GM10266 (cell line): ENCODE data around the gene IWS1.

Source experiments
- DNase-seq: peaks from one replicate; pipeline ENCODE4 v3.0.0; 2012; ENCODE audit errors: extremely low spot score
- TF ChIP-seq, protein P1 (sequence below): IDR thresholded peaks from 2 replicates; pipeline ENCODE4 v1.5.1; 2012; ENCODE audit warnings: mild to moderate bottlenecking, low read depth; ENCODE audit not compliant: control insufficient read depth, insufficient read depth; ENCODE audit errors: missing control alignments

IWS1 gene

DNA sequence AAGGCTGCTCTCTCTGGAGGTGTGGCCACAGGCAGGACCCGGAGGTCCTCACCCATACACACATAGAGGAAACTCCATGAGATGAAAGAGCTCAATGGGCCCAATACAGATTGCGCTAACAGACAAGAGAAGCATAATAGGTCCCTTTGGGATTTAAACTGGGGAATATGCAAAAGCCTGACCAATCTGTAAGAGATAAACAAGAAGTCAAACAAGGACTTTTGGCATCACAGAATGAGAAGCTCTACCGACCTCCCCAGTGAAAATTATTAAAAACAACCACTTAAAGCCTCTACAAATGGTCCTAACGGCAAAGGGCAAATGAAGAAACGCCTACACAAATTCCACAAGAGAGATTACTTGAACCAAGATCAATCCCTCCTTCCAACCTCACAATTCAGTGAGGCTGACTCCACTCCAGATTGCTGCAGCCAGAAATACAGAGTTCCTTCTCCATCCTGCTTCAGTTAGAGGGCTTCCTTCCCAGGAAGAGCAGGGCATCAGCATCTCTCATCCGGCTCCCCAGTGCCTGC, 10.8 kb downstream of the IWS1 start:
- no peak for DNase-seq
- TF ChIP-seq, protein P1, sequence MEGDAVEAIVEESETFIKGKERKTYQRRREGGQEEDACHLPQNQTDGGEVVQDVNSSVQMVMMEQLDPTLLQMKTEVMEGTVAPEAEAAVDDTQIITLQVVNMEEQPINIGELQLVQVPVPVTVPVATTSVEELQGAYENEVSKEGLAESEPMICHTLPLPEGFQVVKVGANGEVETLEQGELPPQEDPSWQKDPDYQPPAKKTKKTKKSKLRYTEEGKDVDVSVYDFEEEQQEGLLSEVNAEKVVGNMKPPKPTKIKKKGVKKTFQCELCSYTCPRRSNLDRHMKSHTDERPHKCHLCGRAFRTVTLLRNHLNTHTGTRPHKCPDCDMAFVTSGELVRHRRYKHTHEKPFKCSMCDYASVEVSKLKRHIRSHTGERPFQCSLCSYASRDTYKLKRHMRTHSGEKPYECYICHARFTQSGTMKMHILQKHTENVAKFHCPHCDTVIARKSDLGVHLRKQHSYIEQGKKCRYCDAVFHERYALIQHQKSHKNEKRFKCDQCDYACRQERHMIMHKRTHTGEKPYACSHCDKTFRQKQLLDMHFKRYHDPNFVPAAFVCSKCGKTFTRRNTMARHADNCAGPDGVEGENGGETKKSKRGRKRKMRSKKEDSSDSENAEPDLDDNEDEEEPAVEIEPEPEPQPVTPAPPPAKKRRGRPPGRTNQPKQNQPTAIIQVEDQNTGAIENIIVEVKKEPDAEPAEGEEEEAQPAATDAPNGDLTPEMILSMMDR: no peak

GRCh38 chr2:127514485-127514884, 11.8 kb downstream of the IWS1 start:
- TF ChIP-seq, protein P1: no peak
- no peak for DNase-seq

- no peak for DNase-seq
- TF ChIP-seq, protein P1: no peak
These were observed 12.2 kb downstream of the IWS1 start for GRCh38 chr2:127514076-127514475.

DNA sequence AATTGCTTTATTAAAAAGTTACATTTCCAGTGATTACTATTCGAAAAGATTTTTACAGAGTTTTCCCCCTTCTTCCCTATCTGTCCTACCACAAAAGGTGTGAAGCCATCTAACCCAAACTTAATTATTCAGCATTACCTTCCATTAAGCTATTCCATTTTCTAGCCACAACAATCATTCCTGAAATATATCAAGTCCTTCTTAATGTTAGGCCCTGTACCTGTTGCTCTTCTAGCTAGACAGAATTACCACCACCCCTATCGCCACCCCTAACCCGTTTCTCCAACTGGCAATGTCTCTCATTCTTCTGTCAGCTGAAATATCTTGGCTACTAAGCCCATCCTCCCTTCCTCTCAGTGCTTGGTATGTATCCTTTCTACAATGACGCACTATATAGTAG, 13.9 kb downstream of the IWS1 start:
- TF ChIP-seq, protein P1: no peak
- no peak for DNase-seq

- DNase-seq: no peak
- TF ChIP-seq, protein P1: no peak
These were observed 14.4 kb downstream of the IWS1 start for GRCh38 chr2:127511917-127512316.

GRCh38 chr2:127511090-127511695, 15.1 kb downstream of the IWS1 start:
- TF ChIP-seq, protein P1: no peak
- DNase-seq: no peak

- TF ChIP-seq, protein P1: no peak
- DNase-seq: no peak
These were observed 16.2 kb downstream of the IWS1 start for GRCh38 chr2:127510073-127510472.
